HepG2 (cell line): ENCODE data around the gene IMPACT. TPM values are rescaled to one million over a fixed set of nuclear protein-coding genes. Genes with fewer than 3 reads are reported as not detected.

Source experiments
- CERS6 ChIP-seq: sonication (generic); formaldehyde crosslinking; IDR thresholded peaks from 2 replicates; pipeline ENCODE4 v1.5.0; 2020; ENCODE audit warnings: missing genetic modification reagents
- E2F5 ChIP-seq: sonication (generic); formaldehyde crosslinking; conservative IDR thresholded peaks from 2 replicates; pipeline ENCODE4 v1.4.0; 2020; ENCODE audit warnings: missing genetic modification reagents
- ISL2 ChIP-seq: sonication (generic); formaldehyde crosslinking; IDR thresholded peaks from 2 replicates; pipeline ENCODE4 v1.5.0; 2020; ENCODE audit warnings: missing genetic modification reagents
- MLLT10 ChIP-seq: sonication (generic); formaldehyde crosslinking; IDR thresholded peaks from 2 replicates; pipeline ENCODE4 v1.4.0; 2020; ENCODE audit warnings: missing genetic modification reagents
- PBX3 ChIP-seq: sonication (generic); formaldehyde crosslinking; IDR thresholded peaks from 2 replicates; pipeline ENCODE4 v1.8.1; 2023; ENCODE audit warnings: missing genetic modification reagents, inconsistent platforms, borderline replicate concordance
- PRDM10 ChIP-seq: sonication (generic); formaldehyde crosslinking; IDR thresholded peaks from 2 replicates; pipeline ENCODE4 v1.4.0; 2020; ENCODE audit warnings: low read depth, missing genetic modification reagents
- ZNF318 ChIP-seq: sonication (generic); formaldehyde crosslinking; IDR thresholded peaks from 2 replicates; pipeline ENCODE4 v1.4.0; 2020; ENCODE audit warnings: mild to moderate bottlenecking, missing genetic modification reagents
- ZNF670 ChIP-seq: sonication (generic); formaldehyde crosslinking; IDR thresholded peaks from 2 replicates; pipeline ENCODE4 v1.8.0; 2022; ENCODE audit warnings: mild to moderate bottlenecking, missing genetic modification reagents, borderline replicate concordance
- ZNF704 ChIP-seq: sonication (generic); formaldehyde crosslinking; IDR thresholded peaks from 2 replicates; pipeline ENCODE4 v1.8.1; 2023; ENCODE audit warnings: mild to moderate bottlenecking, inconsistent platforms, moderate library complexity, missing genetic modification reagents, borderline replicate concordance
- polyA plus RNA-seq, 8 experiments: library from polyadenylated mRNA; depleted of rRNA in 3 of 8; stranded (reverse) in 7 of 8; unstranded in 1 of 8; fragments of >200 nt; fragmentation: Illumina TruSeq in 4 of 8; extraction: Trizol in 4 of 8; gene quantifications; 2 replicates each; pipeline versions ENCODE4 v1.2.1 to v1.2.3, GENCODE V29; 2011 to 2016; ENCODE audit warnings: low read depth in 4 of 8, missing spikeins in 1 of 8, mixed read lengths in 1 of 8; ENCODE audit not compliant: insufficient read depth in 1 of 8
- total RNA-seq, 5 experiments: library from RNA; depleted of rRNA; stranded (reverse); fragments of >200 nt; fragmentation: Illumina TruSeq; extraction: Trizol; gene quantifications; 2 replicates each; pipeline ENCODE4 v1.2.3, GENCODE V29; 2016; ENCODE audit warnings: low read depth in 1 of 5

The IMPACT gene
- total and polyA plus RNA-seq, 2 of the 13 experiments (the other 11 are each of a cell fraction or from before 2014, with no cell fraction given), result 5.0 to 7.7 TPM

- TF ChIP-seq ZNF318 (CRISPR knock-in tag) (no peak), CERS6 (no peak), MLLT10 (CRISPR knock-in tag) (no peak), ISL2 (CRISPR knock-in tag) (no peak), PBX3 (CRISPR knock-in tag) (no peak), ZNF704 (CRISPR knock-in tag) (0 out of 2 replicates have a peak, but pooled peaks have one; percentile 38), ZNF670 (CRISPR knock-in tag) (no peak), E2F5 (no peak), PRDM10 (CRISPR knock-in tag) (no peak)
These were observed at the start of gene IMPACT (continued) for GRCh38 chr18:24426398-24427294.
